NCI-H2171 (cell line): Measurements from ENCODE around the gene DCDC1.

Experiments used
- DNase-seq: peaks from one replicate; lab custom pipeline; 2025; lab: John Stamatoyannopoulos, UW

DCDC1 gene

GRCh38 chr11:30853439-30853838, 516.1 kb downstream of the DCDC1 start:
- DNase-seq: peak; percentile 75

- no peak for DNase-seq
These were observed 516.9 kb downstream of the DCDC1 start for GRCh38 chr11:30852645-30853044.

DNA sequence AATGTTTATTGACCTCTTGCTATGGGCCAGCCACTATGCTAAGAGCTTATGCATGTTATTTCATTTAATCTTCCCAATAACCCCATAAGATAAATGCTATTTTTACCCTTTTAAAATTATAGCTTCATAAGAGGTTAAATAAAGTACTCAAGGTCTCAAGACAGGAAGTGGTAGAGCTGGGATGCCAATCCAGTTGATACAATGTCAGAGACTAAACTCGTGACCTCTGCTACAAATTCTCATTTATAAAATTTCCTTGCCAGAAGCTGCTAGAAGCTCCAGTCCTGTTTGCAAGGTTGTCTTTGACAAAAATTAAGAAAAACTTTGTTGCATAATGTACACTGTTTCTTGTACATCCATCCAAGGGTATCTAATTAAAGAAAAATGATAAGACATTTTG, 517.4 kb downstream of the DCDC1 start:
- no peak for DNase-seq

GRCh38 chr11:30837252-30837651, 532.3 kb downstream of the DCDC1 start:
- no peak for DNase-seq

DNA sequence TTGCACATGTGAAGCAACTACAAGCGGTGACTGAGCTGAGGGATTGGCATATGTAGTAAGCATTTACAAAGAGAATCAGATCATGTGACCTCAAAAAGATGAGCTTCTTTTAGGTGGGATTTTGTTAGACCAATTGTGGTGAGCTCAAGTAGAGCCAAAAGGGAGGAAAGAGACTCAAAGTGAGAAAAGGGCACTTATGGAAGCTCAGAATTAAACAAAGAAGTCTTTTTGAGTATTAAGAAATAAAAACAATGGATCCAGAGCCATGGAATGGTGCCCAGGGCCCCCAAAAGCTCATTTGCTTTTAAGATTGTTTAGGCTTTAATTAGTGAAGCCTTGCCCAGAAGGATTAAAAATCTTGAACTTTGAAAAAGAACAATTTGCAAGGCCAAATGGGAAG, 536.7 kb downstream of the DCDC1 start:
- DNase-seq: no peak

DNA sequence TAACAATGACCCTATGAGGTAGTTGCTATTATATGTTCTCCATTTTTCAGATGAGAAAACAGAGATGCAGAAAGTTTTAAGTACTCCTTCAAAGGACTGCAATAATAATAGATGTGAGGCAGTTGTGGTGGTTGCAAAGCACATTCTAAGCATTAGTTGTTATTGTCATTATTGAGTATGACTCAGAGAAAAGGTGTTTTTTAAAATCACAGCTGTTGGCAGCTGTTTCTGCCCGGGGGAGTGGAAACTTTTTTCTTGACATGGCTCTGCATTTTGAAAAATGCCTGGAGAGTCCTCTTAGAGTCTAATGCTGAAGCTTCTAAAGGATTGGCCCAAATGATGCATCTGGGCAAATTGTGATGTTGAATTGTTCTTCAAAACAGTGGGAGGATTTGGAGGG, 538.9 kb downstream of the DCDC1 start:
- DNase-seq: no peak

- DNase-seq: no peak
These were observed 542.6 kb downstream of the DCDC1 start for GRCh38 chr11:30826911-30827310.

DNA sequence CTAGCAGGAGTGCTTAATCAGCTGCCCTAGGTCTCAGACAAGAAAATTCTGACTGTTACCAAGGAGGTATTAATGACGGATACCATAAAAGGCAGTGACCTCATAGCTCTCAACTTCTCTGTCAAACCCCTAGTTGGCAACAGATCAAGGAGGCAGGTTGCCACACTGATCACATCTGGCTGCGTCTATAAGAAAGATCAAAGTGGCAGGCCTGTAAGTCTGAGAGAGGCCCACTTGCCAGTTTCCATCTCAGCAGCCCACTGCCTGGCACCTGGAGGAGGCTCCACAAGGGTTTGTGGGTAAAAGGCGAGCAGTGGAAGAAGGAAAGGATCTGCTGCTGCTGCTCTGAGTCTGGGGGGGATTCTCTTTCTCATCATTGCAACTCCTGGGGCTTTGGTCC, 543.8 kb downstream of the DCDC1 start:
- DNase-seq: no peak

- DNase-seq: no peak
These were observed 546.4 kb downstream of the DCDC1 start for GRCh38 chr11:30823119-30823518.

DNA sequence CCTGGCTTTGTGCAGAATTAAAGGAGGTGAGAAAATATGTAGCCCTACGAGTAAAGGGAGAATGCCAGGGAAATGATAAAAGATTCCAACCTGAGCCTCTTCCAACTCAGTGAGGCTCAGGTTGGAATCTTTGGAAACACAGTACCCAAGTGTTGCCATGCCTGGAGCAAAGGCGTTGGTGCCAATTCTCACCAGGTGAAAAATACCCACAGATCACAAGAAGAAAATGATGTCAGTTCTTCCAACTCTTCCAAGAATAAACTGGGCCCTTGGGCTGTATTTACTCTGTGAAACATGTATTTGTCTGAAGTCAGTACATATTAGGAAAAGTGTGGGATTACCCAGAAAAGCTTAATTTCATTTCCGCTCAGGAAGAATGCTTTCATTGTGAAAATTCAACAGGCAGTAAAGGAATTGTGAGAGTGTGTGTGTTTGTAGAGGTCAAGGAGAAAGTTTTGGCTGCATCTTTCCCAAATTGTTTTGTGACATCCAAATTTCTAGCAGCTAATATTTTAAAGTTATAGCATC, 548.0 kb downstream of the DCDC1 start:
- no peak for DNase-seq

DNA sequence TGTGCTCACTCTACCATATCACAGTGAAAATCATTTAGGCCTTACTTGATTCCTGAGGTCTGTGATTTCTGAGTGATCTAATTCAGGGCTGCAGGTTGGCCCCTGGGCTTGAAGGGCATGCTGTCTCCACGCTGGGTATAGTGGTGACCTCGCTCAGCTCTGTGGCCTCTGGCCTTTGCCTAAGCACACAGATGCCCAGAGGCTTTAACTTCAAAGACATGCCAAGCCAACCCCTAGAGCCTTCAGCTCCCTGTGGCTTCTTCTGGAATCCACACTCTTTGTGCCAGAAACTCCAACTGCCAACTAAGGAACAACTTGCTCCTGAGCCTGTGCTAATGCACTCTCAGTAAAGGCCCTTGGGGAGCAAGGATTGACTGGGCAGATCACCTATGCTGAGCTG, 550.8 kb downstream of the DCDC1 start:
- DNase-seq: no peak

DNA sequence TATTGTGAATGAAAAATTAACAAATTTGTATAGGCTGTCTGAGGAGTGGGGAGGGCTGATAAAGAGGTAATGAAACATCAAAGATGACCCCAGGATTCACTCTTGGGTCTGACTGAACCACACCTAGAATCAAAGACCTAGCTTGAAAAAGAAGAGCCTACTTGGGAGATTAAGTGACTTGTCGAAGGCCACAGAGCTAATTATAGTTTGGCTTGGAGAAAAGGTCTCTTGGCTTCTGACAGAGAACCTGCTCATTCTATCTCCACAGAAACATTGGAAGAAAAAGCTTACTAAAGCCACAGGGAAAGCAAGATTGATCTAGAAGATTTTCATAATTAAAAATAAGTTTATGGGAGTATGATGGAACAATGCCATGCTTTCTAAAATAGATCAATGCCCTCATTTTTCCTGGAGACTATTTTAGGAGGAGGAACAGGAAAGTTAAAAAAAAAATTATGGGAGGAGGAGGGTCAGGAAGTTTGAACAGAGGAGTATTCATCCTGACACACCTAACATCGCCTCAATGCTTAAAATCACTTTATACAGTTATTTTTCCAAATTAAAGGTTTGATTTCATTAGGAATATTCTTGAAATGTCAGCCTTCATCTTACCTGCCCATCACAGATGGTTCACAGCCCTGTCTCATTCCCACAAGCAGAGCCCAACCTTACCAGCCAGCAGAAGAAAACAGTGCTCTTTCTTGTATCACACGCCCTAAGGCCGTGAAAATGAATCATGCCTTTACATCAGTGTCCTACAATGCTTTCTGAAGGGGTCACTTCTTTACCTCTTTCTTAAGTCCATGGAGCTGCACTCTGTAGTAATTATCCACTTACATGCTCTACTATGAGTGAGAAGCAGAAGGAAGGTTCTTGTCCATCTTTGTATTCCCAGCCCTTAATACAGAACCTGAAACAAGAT, 552.3 kb downstream of the DCDC1 start:
- DNase-seq: no peak

DNA sequence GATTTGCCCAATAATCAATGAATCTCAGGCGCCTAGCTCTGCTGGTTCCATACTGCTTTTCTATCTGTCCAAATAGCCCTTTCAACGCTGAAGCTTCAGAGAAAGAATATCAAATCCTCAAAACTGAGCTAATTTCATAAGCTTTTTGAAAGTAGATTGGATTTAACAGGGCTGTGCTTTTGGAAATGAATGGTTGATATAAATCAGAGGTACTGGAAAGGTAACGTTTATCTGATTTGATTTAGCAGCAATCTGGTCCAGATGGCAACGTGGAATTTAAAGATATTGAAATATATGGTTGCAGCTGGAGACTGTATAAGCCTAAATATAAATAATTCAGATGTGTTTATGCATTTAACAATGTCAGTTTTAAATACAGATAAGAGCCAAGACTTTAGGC, 553.9 kb downstream of the DCDC1 start:
- no peak for DNase-seq

- no peak for DNase-seq
These were observed 554.8 kb downstream of the DCDC1 start for GRCh38 chr11:30814737-30815136.
